SKM-1 (cell line): ENCODE measurements around the gene SLC22A3.

Experiments
- DNase-seq: peaks from one replicate; lab custom pipeline; 2025; ENCODE audit not compliant: unreplicated experiment; lab: John Stamatoyannopoulos, UW

Gene SLC22A3

GRCh38 chr6:160494576-160494975, 146.4 kb downstream of the SLC22A3 start:
- DNase-seq = no peak

GRCh38 chr6:160500639-160501038, 152.5 kb downstream of the SLC22A3 start:
- no peak for DNase-seq
